ENCODE results near the gene SMIM36. TPM values are rescaled to one million over a fixed set of nuclear protein-coding genes. Genes with fewer than 3 reads are reported as not detected.

The SMIM36 gene
- total and polyA plus RNA-seq, 2 experiments from 2014 or later, result not detected

- TF ChIP-seq CTCF (conservative IDR thresholded peaks at IDR 0.05; ENCODE audit: low read depth in 2 of 2), result no peak
- TF ChIP-seq EZH2 (IDR thresholded peaks at IDR 0.05; ENCODE audit: low read depth, unreplicated experiment), result no peak
- TF ChIP-seq CREB1 (CRISPR knock-in tag; IDR thresholded peaks at IDR 0.05; ENCODE audit: low read depth), result no peak
- TF ChIP-seq POLR2AphosphoS5 (IDR thresholded peaks at IDR 0.05; ENCODE audit: low read depth), result no peak
- TF ChIP-seq NANOG (IDR thresholded peaks at IDR 0.05; ENCODE audit: borderline replicate concordance), result no peak
- no peak for TF ChIP-seq ZNF462 (CRISPR knock-in tag; IDR thresholded peaks at IDR 0.05)
- TF ChIP-seq REST (IDR thresholded peaks at IDR 0.05; ENCODE audit: unreplicated experiment), result no peak
- TF ChIP-seq EZH2phosphoT487 (IDR thresholded peaks at IDR 0.05; ENCODE audit: unreplicated experiment), result no peak
- TF ChIP-seq ZNF114 (CRISPR knock-in tag; IDR thresholded peaks at IDR 0.05), result no peak
- TF ChIP-seq JUNB (IDR thresholded peaks at IDR 0.05; ENCODE audit: unreplicated experiment), result no peak
- no peak for TF ChIP-seq STAT1 (IDR thresholded peaks at IDR 0.05; ENCODE audit: unreplicated experiment)
- TF ChIP-seq ZNF331 (CRISPR knock-in tag; IDR thresholded peaks at IDR 0.05; ENCODE audit: low read depth), result no peak
- TF ChIP-seq ETS1 (IDR thresholded peaks at IDR 0.05), result no peak
- DNase-seq (ENCODE audit: low spot score) (no peak), ATAC-seq (no peak)
- no peaks in the 10 kb centered on the region for H4K20me1 ChIP-seq (replicated peaks; ENCODE audit: insufficient read depth)
- no peaks in the 10 kb centered on the region for H3K4me1 Mint-ChIP-seq
- no peaks in the 10 kb centered on the region for H3K79me2 ChIP-seq (replicated peaks; ENCODE audit: insufficient read depth)
- no peak overlapping the region for H3K27ac Mint-ChIP-seq
- no peak overlapping the region for H2AFZ ChIP-seq
- no peaks in the 10 kb centered on the region for H3K27me3 Mint-ChIP-seq (ENCODE audit: insufficient read depth, low read depth, poor library complexity)
- no peaks in the 10 kb centered on the region for H3K9me3 Mint-ChIP-seq
- no peaks in the 10 kb centered on the region for H3K36me3 Mint-ChIP-seq (ENCODE audit: low read depth)
- no peak overlapping the region for H3K4me3 ChIP-seq
- no peaks in the 10 kb centered on the region for H3K27me3 ChIP-seq (ENCODE audit: insufficient read depth)
- H3K27ac ChIP-seq (ENCODE audit: low read depth), result no peak overlapping the region
- no peaks in the 10 kb centered on the region for H3K36me3 ChIP-seq (ENCODE audit: insufficient read depth)
- H3K9me2 ChIP-seq (ENCODE audit: insufficient read depth), result peaks cover 2% of the 10 kb centered on the region; the same call in 1 of the 2 replicates
- no peaks in the 10 kb centered on the region for H3F3A ChIP-seq (replicated peaks; ENCODE audit: low read depth)
- no peak overlapping the region for H3K4me3 Mint-ChIP-seq
- no peaks in the 10 kb centered on the region for H3K4me1 ChIP-seq (ENCODE audit: insufficient read depth)
- H3K4me2 ChIP-seq, result no peak overlapping the region
Measured at GRCh38 chr17:55533608-55534007, 22.4 kb upstream of the SMIM36 start.
